Ramos (cell line): ENCODE results near the gene LRP5.
"Not testable (repeated sequence)": the region's sequence is repeated elsewhere in the genome, so short reads cannot be mapped to it uniquely, and the experiment has no call there.

Source experiments
- in situ Hi-C: fragments of 300-500 bp; cut with MboI; formaldehyde crosslinking; loops from one replicate; pipeline ENCODE4 v1.14.3; 2022; ENCODE audit warnings: low sequenced_read_pairs; ENCODE audit not compliant: unreplicated experiment

The LRP5 gene

GRCh38 chr11:68381716-68382115 lies 69.3 kb downstream of the LRP5 start:
- in situ Hi-C loops: loop anchor here (5.0 kb wide), 2 partner anchors 84 to 124 kb away; no protein-coding TSS in a partner anchor

- in situ Hi-C loops: loop anchor here (5.0 kb wide), 2 partner anchors 85 to 125 kb away; no protein-coding TSS in a partner anchor
Measured at GRCh38 chr11:68382358-68382998, 70.1 kb downstream of the LRP5 start.

GRCh38 chr11:68383976-68384501 lies 71.6 kb downstream of the LRP5 start:
- in situ Hi-C loops: loop anchor here (5.0 kb wide), 2 partner anchors 87 to 127 kb away; no protein-coding TSS in a partner anchor

GRCh38 chr11:68384530-68385081 lies 72.2 kb downstream of the LRP5 start:
- in situ Hi-C loops: loop anchor here (5.0 kb wide), 2 partner anchors 87 to 127 kb away; no protein-coding TSS in a partner anchor

- in situ Hi-C loops: no loop called here
Measured at GRCh38 chr11:68385128-68385527, 72.7 kb downstream of the LRP5 start.

- in situ Hi-C loops: no loop called here
Measured at GRCh38 chr11:68386331-68386978, 74.1 kb downstream of the LRP5 start.

GRCh38 chr11:68387840-68388239 lies 75.4 kb downstream of the LRP5 start:
- in situ Hi-C loops: no loop called here

- in situ Hi-C loops: no loop called here
Measured at GRCh38 chr11:68388595-68389198, 76.3 kb downstream of the LRP5 start.

- in situ Hi-C loops: no loop called here
Measured at GRCh38 chr11:68390315-68390714, 77.9 kb downstream of the LRP5 start.

GRCh38 chr11:68392822-68393221 lies 80.4 kb downstream of the LRP5 start:
- in situ Hi-C loops: no loop called here

GRCh38 chr11:68396516-68396915 lies 84.1 kb downstream of the LRP5 start:
- in situ Hi-C loops: no loop called here

- in situ Hi-C loops: no loop called here
Measured at GRCh38 chr11:68397256-68397655, 84.9 kb downstream of the LRP5 start.

- in situ Hi-C loops: no loop called here
Measured at GRCh38 chr11:68398995-68399851, 86.8 kb downstream of the LRP5 start.

GRCh38 chr11:68399916-68400315 lies 87.5 kb downstream of the LRP5 start:
- in situ Hi-C loops: no loop called here

GRCh38 chr11:68400584-68400983 lies 88.2 kb downstream of the LRP5 start:
- in situ Hi-C loops: not testable (repeated sequence)

- in situ Hi-C loops: no loop called here
Measured at GRCh38 chr11:68401856-68402255, 89.5 kb downstream of the LRP5 start.

GRCh38 chr11:68402355-68403031 lies 90.1 kb downstream of the LRP5 start:
- in situ Hi-C loops: no loop called here

GRCh38 chr11:68403424-68403823 lies 91.0 kb downstream of the LRP5 start:
- in situ Hi-C loops: no loop called here

- in situ Hi-C loops: no loop called here
Measured at GRCh38 chr11:68403831-68404230, 91.4 kb downstream of the LRP5 start.
